PC-9 (cell line): ENCODE results near the gene GRIN3A.

Experiments
- CTCF ChIP-seq: fragments of 200-600 bp; sonication (generic); conservative IDR thresholded peaks from 2 replicates; pipeline ENCODE4 v1.6.1; 2017; ENCODE audit warnings: mixed run types, antibody characterized with exemption, mild to moderate bottlenecking, moderate library complexity
- EZH2 ChIP-seq: fragments of 200-600 bp; sonication (generic); IDR thresholded peaks from 2 replicates; pipeline ENCODE4 v1.8.0; 2017; ENCODE audit warnings: antibody characterized with exemption, low read depth

GRCh38 chr9:101716629-101717028 is 21.8 kb downstream of the GRIN3A start:
- TF ChIP-seq CTCF (no peak), EZH2 (no peak)
